CD4-positive, alpha-beta T cell (primary cell): Measurements from ENCODE around the gene ABL1. TPM values are rescaled to one million over a fixed set of nuclear protein-coding genes. Genes with fewer than 3 reads are reported as not detected.

Source experiments
- ATAC-seq: fragments of 200-7000 bp; cut with Tn5 transposase; one replicate; pipeline ENCODE4 v1.10.0; 2022; ENCODE audit warnings: mild to moderate bottlenecking; ENCODE audit not compliant: poor library complexity
- CTCF ChIA-PET: fragments of 350-600 bp; sonication (Branson Sonifier 250); formaldehyde crosslinking; loops from one replicate; lab custom pipeline; 2021; ENCODE audit warnings: antibody characterized with exemption, inconsistent platforms; lab: Charles Lee
- POLR2A ChIA-PET: fragments of 350-600 bp; sonication (Branson Sonifier 250); formaldehyde crosslinking; loops from one replicate; lab custom pipeline; 2021; ENCODE audit warnings: antibody characterized with exemption, inconsistent platforms; lab: Charles Lee
- DNase-seq, 14 experiments: peaks; one replicate each; pipeline ENCODE4 v3.0.0-alpha.2; 2013 to 2020; ENCODE audit warnings: mixed read lengths in 2 of 14
- H3K27ac ChIP-seq, 2 donors: one replicate each; pipeline versions ENCODE4 v1.5.1 to v1.7.0; 2013; ENCODE audit warnings: low read length in 2 of 2, low read depth in 1 of 2, mild to moderate bottlenecking in 1 of 2
- H3K27me3 ChIP-seq, 2 experiments: 1 replicate in 1 of 2; 2 replicates in 1 of 2; pipeline versions ENCODE4 v1.6.1 to v1.7.0; 2013; ENCODE audit warnings: low read length in 2 of 2, control low read depth in 1 of 2, mild to moderate bottlenecking in 1 of 2, moderate library complexity in 1 of 2; ENCODE audit not compliant: insufficient read depth in 2 of 2, control insufficient read depth in 1 of 2
- H3K36me3 ChIP-seq: one replicate; pipeline ENCODE4 v1.6.1; 2013; ENCODE audit warnings: low read length, control low read depth; ENCODE audit not compliant: insufficient read depth
- H3K4me1 ChIP-seq: one replicate; pipeline ENCODE4 v1.6.1; 2013; ENCODE audit warnings: low read length, control low read depth; ENCODE audit not compliant: insufficient read depth
- H3K4me3 ChIP-seq: one replicate; pipeline ENCODE4 v1.5.1; 2013; ENCODE audit warnings: mild to moderate bottlenecking, low read length, moderate library complexity
- H3K9me3 ChIP-seq, 2 experiments: 1 replicate in 1 of 2; 2 replicates in 1 of 2; pipeline versions ENCODE4 v1.6.1 to v1.7.0; 2013; ENCODE audit warnings: low read length in 2 of 2, mild to moderate bottlenecking in 2 of 2, control low read depth in 1 of 2, moderate library complexity in 1 of 2; ENCODE audit not compliant: control insufficient read depth in 1 of 2, insufficient read depth in 1 of 2
- H3K27ac Mint-ChIP-seq: one replicate; pipeline ENCODE4 v1.8.0; 2020; ENCODE audit warnings: mixed read lengths
- H3K27me3 Mint-ChIP-seq: one replicate; pipeline ENCODE4 v1.8.0; 2021; ENCODE audit warnings: mixed read lengths
- H3K36me3 Mint-ChIP-seq: one replicate; pipeline ENCODE4 v1.8.0; 2021; ENCODE audit warnings: low read depth, mixed read lengths
- H3K4me1 Mint-ChIP-seq: one replicate; pipeline ENCODE4 v1.8.0; 2021; ENCODE audit warnings: low read depth, mixed read lengths
- H3K4me3 Mint-ChIP-seq: one replicate; pipeline ENCODE4 v1.8.0; 2020; ENCODE audit warnings: mild to moderate bottlenecking, mixed read lengths
- H3K9me3 Mint-ChIP-seq: one replicate; pipeline ENCODE4 v1.8.0; 2020; ENCODE audit warnings: mixed read lengths
- intact Hi-C, 2 experiments: fragments of 100-400 bp; cut with DNase I in 1 of 2; cut with micrococcal nuclease in 1 of 2; formaldehyde crosslinking; loops; one replicate each; pipeline versions ENCODE4 v1.15.1 to v1.9.0; 2023 to 2025; cut with DNase I, micrococcal nuclease
- total RNA-seq, 174 experiments: library from RNA in 2 of 174; stranded (reverse) in 2 of 174; gene quantifications; one replicate each; pipeline ENCODE4 v1.2.3 and lab custom pipeline; 2021 to 2026
- TF ChIP-seq, protein P1 (sequence below): fragments of 200-600 bp; IDR thresholded peaks from one replicate; pipeline ENCODE4 v1.8.0; 2022; ENCODE audit warnings: antibody characterized with exemption, mild to moderate bottlenecking

Gene ABL1
- total RNA-seq, 2 experiments from 2014 or later = 29.8 to 33.7 TPM

GRCh38 chr9:130902204-130903185, 67.4 kb downstream of the ABL1 start:
- H3K36me3 ChIP-seq = no peaks in the 10 kb centered on the region
- Mint-ChIP-seq H3K27me3 (peaks cover 3% of the 10 kb centered on the region), H3K4me1 (no peaks in the 10 kb centered on the region), H3K9me3 (no peaks in the 10 kb centered on the region), H3K4me3 (no peak overlapping the region), H3K36me3 (no peaks in the 10 kb centered on the region), H3K27ac (no peak overlapping the region)
- H3K9me3 ChIP-seq = peaks cover 0 to 6% of the 10 kb centered on the region in 2 experiments
- ChIA-PET POLR2A (no interaction called here), CTCF (no interaction called here)
- no peak for DNase-seq
- no peak for ATAC-seq
- intact Hi-C loops = no loop called here
- TF ChIP-seq, protein P1, sequence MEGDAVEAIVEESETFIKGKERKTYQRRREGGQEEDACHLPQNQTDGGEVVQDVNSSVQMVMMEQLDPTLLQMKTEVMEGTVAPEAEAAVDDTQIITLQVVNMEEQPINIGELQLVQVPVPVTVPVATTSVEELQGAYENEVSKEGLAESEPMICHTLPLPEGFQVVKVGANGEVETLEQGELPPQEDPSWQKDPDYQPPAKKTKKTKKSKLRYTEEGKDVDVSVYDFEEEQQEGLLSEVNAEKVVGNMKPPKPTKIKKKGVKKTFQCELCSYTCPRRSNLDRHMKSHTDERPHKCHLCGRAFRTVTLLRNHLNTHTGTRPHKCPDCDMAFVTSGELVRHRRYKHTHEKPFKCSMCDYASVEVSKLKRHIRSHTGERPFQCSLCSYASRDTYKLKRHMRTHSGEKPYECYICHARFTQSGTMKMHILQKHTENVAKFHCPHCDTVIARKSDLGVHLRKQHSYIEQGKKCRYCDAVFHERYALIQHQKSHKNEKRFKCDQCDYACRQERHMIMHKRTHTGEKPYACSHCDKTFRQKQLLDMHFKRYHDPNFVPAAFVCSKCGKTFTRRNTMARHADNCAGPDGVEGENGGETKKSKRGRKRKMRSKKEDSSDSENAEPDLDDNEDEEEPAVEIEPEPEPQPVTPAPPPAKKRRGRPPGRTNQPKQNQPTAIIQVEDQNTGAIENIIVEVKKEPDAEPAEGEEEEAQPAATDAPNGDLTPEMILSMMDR = no peak
- no peaks in the 10 kb centered on the region for H3K4me1 ChIP-seq
- H3K27ac ChIP-seq = no peak overlapping the region
- peaks cover 0 to 7% of the 10 kb centered on the region in 2 experiments for H3K27me3 ChIP-seq
- no peak overlapping the region for H3K4me3 ChIP-seq

DNA sequence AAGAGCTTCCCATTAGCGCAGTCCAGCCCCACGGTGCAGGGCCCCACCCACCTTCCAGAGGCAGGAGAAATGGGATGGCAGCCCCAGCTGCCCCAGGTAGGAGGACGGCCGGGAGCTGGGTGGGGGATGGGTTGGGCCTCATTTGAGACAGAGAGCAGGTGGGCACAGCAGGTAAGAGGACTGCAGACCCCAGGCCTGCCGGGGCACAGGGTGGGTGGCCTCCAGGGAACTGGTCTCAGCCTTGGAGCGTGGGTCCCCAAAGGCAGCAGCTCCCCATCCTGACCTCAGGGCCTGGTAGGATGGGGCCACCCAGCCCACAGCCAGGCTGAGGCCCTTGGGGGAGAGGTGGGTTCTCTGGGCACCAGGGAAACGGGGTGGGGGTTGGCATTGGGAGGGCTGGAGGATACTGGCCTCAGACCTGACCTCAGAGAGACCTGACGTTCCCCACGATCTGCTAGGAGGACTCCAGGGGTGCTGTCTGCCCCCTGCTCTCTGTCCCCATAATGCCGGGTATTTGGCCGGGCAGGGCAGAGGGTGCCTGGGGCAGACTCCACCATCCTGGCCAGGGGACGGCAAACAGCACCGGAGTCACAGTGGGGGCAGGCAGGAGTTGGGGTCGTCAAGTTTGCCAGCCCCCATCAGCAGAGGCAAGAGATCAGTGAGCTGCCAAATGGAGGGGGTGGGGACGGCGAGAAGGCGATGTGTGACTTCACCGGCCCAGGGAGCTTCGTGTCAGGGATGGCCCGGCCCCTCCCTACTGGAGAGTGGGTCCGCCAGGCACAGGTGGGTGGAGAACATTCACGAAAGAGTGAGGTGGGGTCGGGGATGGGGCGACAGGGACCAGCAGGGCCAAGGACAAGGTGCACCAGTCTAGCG, 68.4 kb downstream of the ABL1 start:
- H3K4me1 Mint-ChIP-seq = no peaks in the 10 kb centered on the region
- peaks cover 0 to 7% of the 10 kb centered on the region in 2 experiments for H3K27me3 ChIP-seq
- no peak overlapping the region for H3K27ac Mint-ChIP-seq
- ChIA-PET POLR2A (no interaction called here), CTCF (no interaction called here)
- no peak overlapping the region for H3K4me3 Mint-ChIP-seq
- no peaks in the 10 kb centered on the region for H3K9me3 Mint-ChIP-seq
- H3K4me1 ChIP-seq = no peaks in the 10 kb centered on the region
- no peak overlapping the region for H3K27ac ChIP-seq
- H3K27me3 Mint-ChIP-seq = peaks cover 3% of the 10 kb centered on the region
- TF ChIP-seq, protein P1 = no peak
- H3K36me3 ChIP-seq = no peaks in the 10 kb centered on the region
- peaks cover 0 to 6% of the 10 kb centered on the region in 2 experiments for H3K9me3 ChIP-seq
- H3K36me3 Mint-ChIP-seq = no peaks in the 10 kb centered on the region
- intact Hi-C loops = no loop called here
- H3K4me3 ChIP-seq = no peak overlapping the region
- ATAC-seq (no peak), DNase-seq (no peak)
